PFSK-1 (cell line): ENCODE data around the gene NECAB2.

Experiments
- FOXP2 ChIP-seq: optimal IDR thresholded peaks from 2 replicates; pipeline ENCODE3; 2011; ENCODE audit warnings: borderline replicate concordance, control low read depth, inconsistent platforms; ENCODE audit not compliant: insufficient read depth; ENCODE audit errors: extremely low read length, extremely low read depth
- POLR2AphosphoS5 ChIP-seq: IDR thresholded peaks from 2 replicates; pipeline ENCODE4 v1.6.1; 2012; ENCODE audit warnings: low read depth, mild to moderate bottlenecking, control low read depth, low read length, moderate library complexity
- SIN3A ChIP-seq: IDR thresholded peaks from 2 replicates; pipeline ENCODE4 v1.6.1; 2012; ENCODE audit warnings: mild to moderate bottlenecking, low read length, moderate library complexity, borderline replicate concordance; ENCODE audit not compliant: insufficient read depth
- TAF1 ChIP-seq: IDR thresholded peaks from 2 replicates; pipeline ENCODE4 v1.6.1; 2012; ENCODE audit warnings: low read length, control low read depth, borderline replicate concordance; ENCODE audit not compliant: insufficient read depth
- TF ChIP-seq, protein P1 (sequence below), 2 experiments: IDR thresholded peaks; 2 replicates each; pipeline versions ENCODE4 v1.6.1 to v1.8.0; 2011 to 2012; ENCODE audit warnings: low read depth in 2 of 2, low read length in 2 of 2, control low read depth in 1 of 2, inconsistent platforms in 1 of 2, mild to moderate bottlenecking in 1 of 2, moderate library complexity in 1 of 2; ENCODE audit not compliant: insufficient read depth in 1 of 2

Gene NECAB2

DNA sequence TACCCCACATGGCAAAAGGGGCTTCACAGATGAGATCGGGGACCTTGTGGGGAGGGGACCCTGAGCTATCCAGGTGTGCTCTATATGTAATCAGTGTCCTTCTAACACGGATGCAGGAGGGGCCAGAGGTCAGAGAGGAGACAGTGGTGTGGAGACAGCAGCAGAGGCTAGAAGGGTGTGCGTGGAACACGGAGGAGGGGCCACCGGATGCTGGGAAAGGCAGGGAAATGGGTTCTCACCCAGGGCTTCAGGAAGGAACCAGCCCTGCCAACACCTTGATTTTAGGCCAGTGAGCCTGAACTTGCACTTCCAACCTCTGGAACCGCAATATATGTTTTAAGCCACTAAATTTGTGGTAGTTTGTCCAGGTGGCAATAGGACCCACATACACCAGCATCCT is 79.2 kb downstream of the NECAB2 start:
- TF ChIP-seq POLR2AphosphoS5: no peak
- no peak for TF ChIP-seq TAF1
- no peak for TF ChIP-seq SIN3A
- TF ChIP-seq FOXP2: no peak
- TF ChIP-seq, protein P1, sequence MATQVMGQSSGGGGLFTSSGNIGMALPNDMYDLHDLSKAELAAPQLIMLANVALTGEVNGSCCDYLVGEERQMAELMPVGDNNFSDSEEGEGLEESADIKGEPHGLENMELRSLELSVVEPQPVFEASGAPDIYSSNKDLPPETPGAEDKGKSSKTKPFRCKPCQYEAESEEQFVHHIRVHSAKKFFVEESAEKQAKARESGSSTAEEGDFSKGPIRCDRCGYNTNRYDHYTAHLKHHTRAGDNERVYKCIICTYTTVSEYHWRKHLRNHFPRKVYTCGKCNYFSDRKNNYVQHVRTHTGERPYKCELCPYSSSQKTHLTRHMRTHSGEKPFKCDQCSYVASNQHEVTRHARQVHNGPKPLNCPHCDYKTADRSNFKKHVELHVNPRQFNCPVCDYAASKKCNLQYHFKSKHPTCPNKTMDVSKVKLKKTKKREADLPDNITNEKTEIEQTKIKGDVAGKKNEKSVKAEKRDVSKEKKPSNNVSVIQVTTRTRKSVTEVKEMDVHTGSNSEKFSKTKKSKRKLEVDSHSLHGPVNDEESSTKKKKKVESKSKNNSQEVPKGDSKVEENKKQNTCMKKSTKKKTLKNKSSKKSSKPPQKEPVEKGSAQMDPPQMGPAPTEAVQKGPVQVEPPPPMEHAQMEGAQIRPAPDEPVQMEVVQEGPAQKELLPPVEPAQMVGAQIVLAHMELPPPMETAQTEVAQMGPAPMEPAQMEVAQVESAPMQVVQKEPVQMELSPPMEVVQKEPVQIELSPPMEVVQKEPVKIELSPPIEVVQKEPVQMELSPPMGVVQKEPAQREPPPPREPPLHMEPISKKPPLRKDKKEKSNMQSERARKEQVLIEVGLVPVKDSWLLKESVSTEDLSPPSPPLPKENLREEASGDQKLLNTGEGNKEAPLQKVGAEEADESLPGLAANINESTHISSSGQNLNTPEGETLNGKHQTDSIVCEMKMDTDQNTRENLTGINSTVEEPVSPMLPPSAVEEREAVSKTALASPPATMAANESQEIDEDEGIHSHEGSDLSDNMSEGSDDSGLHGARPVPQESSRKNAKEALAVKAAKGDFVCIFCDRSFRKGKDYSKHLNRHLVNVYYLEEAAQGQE (IDR thresholded peaks at IDR 0.05; ENCODE audit: insufficient read depth in 1 of 2, low read depth in 2 of 2, low read length in 2 of 2): no peak

DNA sequence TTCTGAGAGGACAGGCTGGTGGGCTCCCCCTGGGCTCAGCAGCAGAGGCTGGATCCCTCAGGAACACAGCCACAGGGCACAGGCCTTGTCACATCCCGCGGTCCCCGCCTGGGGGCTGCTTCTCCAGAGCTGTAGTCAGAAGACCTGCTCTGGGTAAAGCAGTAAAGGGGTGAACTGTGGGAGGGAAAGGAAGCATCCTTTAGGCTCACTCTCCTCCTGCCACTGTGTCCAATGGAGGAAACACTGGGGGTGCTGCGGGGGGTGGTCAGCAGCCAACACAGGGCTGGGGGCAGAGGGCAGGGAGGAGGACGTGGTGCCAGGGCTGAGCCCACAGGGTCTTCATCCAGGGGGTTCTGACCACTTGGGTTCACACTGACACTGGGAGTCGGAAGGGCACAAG is 79.6 kb downstream of the NECAB2 start:
- TF ChIP-seq, protein P1 (IDR thresholded peaks at IDR 0.05; ENCODE audit: insufficient read depth in 1 of 2, low read depth in 2 of 2, low read length in 2 of 2): no peak
- TF ChIP-seq SIN3A (no peak), POLR2AphosphoS5 (no peak), FOXP2 (no peak), TAF1 (no peak)

DNA sequence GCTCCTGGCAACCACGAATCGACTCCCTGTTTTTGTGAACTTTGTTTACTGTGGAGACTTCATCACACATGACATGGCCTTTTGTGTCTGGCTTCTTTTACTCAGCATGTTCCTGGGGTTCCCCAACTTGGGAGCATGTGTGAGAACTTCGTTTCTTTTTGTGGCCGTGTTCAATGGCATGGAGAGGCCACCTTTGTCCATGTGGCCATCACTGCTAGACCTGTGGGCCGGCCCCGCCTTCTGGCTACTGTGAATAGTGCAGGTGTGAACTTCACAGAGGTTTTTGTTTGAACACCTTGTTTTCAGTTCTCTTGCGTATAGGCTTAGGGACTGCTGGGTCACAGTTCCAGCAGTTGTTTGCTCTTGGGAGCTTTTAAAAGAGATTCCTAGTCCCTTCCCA is 80.2 kb downstream of the NECAB2 start:
- no peak for TF ChIP-seq FOXP2
- no peak for TF ChIP-seq TAF1
- TF ChIP-seq, protein P1 (IDR thresholded peaks at IDR 0.05; ENCODE audit: insufficient read depth in 1 of 2, low read depth in 2 of 2, low read length in 2 of 2): no peak
- TF ChIP-seq POLR2AphosphoS5: no peak
- no peak for TF ChIP-seq SIN3A

DNA sequence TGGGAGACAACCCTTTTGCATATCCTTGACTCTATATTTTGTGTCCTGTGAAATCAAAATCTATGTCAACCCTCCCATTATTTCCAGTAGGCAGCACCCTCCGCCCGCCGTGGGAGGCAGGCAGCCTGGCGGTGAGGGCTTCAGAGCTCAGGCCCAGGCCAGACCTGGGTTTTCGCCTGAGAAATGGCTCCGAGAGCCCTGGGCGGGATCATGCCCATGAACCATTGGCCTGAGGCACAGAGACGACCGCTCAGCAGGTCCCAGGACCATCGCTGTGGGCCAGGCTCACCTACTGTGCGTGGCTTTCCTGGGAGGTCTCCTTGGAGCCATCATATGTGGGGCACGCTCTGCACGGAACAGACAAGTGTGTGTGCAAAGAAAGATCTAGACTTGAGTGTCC is 80.8 kb downstream of the NECAB2 start:
- TF ChIP-seq, protein P1 (IDR thresholded peaks at IDR 0.05; ENCODE audit: insufficient read depth in 1 of 2, low read depth in 2 of 2, low read length in 2 of 2): no peak
- no peak for TF ChIP-seq FOXP2
- TF ChIP-seq POLR2AphosphoS5: no peak
- no peak for TF ChIP-seq TAF1
- TF ChIP-seq SIN3A: no peak

DNA sequence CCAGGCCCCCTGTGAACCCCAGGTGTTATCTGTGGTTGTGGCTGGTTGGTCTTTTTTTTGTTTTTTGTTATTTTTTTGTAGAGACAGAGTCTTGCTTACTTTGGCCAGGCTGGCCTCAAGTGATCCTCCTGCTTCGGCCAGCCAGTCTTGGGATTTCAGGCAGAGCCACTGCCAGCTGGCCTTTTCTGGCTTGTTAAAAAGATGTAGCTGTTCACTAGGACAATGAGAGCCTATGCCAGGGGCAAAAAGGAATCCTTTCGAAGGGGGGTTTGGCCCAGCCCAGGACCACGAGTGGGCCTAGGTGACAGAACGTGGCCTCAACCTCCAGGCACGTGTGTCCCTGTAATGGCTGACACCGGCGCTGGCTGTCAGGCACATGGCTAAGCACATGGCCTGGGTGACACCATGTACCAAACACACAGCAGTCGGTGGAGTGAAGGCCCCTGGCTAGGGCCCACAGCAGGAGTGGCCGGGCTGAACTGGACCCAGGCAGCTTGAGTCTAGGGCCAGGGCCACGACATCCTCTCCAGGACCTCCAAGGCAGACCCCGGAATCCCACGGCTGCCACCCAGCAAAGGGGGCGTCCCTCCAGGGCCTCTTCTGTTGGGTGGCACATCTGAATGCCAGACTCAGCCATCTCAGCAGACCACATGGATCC is 81.5 kb downstream of the NECAB2 start:
- TF ChIP-seq SIN3A (no peak), TAF1 (no peak), POLR2AphosphoS5 (no peak), FOXP2 (no peak)
- TF ChIP-seq, protein P1 (IDR thresholded peaks at IDR 0.05; ENCODE audit: insufficient read depth in 1 of 2, low read depth in 2 of 2, low read length in 2 of 2): no peak
